K562 (cell line): ENCODE data around the gene PRAME. TPM values are rescaled to one million over a fixed set of nuclear protein-coding genes. Genes with fewer than 3 reads are reported as not detected.

Experiments used
- ATAC-seq: fragments of 200-7000 bp; cut with Tn5 transposase; 3 replicates; pipeline ENCODE4 v1.9.1; 2020; ENCODE audit warnings: moderate library complexity
- BruUV-seq: library from RNA; stranded (reverse); fragments of 400-500 nt; replicated peaks from 2 replicates; lab custom pipeline; 2021; lab: Mats Ljungman, UMichigan
- CTCF ChIA-PET: fragments of 300-600 bp; formaldehyde crosslinking; extraction: SDS; loops from one replicate; lab custom pipeline; 2021; ENCODE audit warnings: low intra/inter-chr PET ratio; lab: Yijun Ruan, JAX
- POLR2A ChIA-PET: fragments of 300-600, 350-650 bp; sonication (Branson Sonifier 250); formaldehyde crosslinking; extraction: SDS; loops from one replicate; lab custom pipeline; 2021; ENCODE audit warnings: antibody characterized with exemption, inconsistent platforms; lab: Yijun Ruan, JAX
- DNase-seq, 4 experiments: peaks; one replicate each; pipeline versions ENCODE4 v3.0.0 to v3.0.0-alpha.2; 2011 to 2018; ENCODE audit warnings: low spot score in 3 of 4, mixed read lengths in 3 of 4; ENCODE audit errors: extremely low read depth in 1 of 4
- FAIRE-seq: peaks from 2 replicates; lab custom pipeline; 2011; peaks lifted over from hg19 to GRCh38; lab: Jason Lieb, UNC
- H2AFZ ChIP-seq: 2 replicates; pipeline ENCODE4 v1.6.0; 2011; ENCODE audit warnings: low read depth, low read length, control low read depth, inconsistent platforms
- H3K27ac ChIP-seq: fragments of 200-600 bp; 3 replicates; pipeline ENCODE4 v1.8.0; 2011; ENCODE audit warnings: low read depth, mild to moderate bottlenecking, control low read depth, inconsistent platforms, low read length, moderate library complexity, mixed read lengths; ENCODE audit errors: extremely low read depth
- H3K27me3 ChIP-seq, 2 experiments: fragments of 300-600 bp in 1 of 2; 2 replicates in 1 of 2; 3 replicates in 1 of 2; pipeline versions ENCODE4 v1.6.0 to v1.8.0; 2011; ENCODE audit warnings: inconsistent platforms in 2 of 2, low read length in 2 of 2, mild to moderate bottlenecking in 1 of 2, mixed read lengths in 1 of 2, moderate library complexity in 1 of 2; ENCODE audit not compliant: control insufficient read depth in 2 of 2, insufficient read depth in 2 of 2
- H3K36me3 ChIP-seq: fragments of 300-600 bp; 3 replicates; pipeline ENCODE4 v1.8.0; 2011; ENCODE audit warnings: mild to moderate bottlenecking, low read length, inconsistent platforms; ENCODE audit not compliant: control insufficient read depth, insufficient read depth
- H3K4me1 ChIP-seq, 2 experiments: fragments of 200-600 bp in 1 of 2; replicated peaks in 1 of 2; 2 replicates in 1 of 2; 3 replicates in 1 of 2; pipeline versions ENCODE4 v1.5.1 to v1.8.0; 2011; ENCODE audit warnings: inconsistent platforms in 2 of 2, low read length in 2 of 2, mild to moderate bottlenecking in 1 of 2, mixed read lengths in 1 of 2, moderate library complexity in 1 of 2; ENCODE audit not compliant: control insufficient read depth in 2 of 2, insufficient read depth in 2 of 2
- H3K4me2 ChIP-seq: 2 replicates; pipeline ENCODE4 v1.6.1; 2011; ENCODE audit warnings: low read length, control low read depth, inconsistent platforms, mixed read lengths; ENCODE audit not compliant: insufficient read depth
- H3K4me3 ChIP-seq: fragments of 200-600 bp; sonication (generic), shearing (Covaris generic); 2 replicates; pipeline ENCODE4 v1.5.1; 2016; ENCODE audit warnings: control low read depth, inconsistent platforms
- H3K79me2 ChIP-seq: fragments of 200-600 bp; 3 replicates; pipeline ENCODE4 v1.8.0; 2011; ENCODE audit warnings: low read length, inconsistent platforms; ENCODE audit not compliant: control insufficient read depth, insufficient read depth
- H3K9ac ChIP-seq, 2 experiments: 2 replicates each; pipeline versions ENCODE4 v1.6.0 to v1.6.1; 2011; ENCODE audit warnings: low read depth in 2 of 2, low read length in 2 of 2, control low read depth in 1 of 2, inconsistent platforms in 1 of 2, mild to moderate bottlenecking in 1 of 2, mixed read lengths in 1 of 2; ENCODE audit not compliant: insufficient read depth in 1 of 2
- H3K9me1 ChIP-seq: one replicate; pipeline ENCODE4 v1.6.0; 2011; ENCODE audit warnings: inconsistent platforms, mild to moderate bottlenecking, low read length, moderate library complexity; ENCODE audit not compliant: control insufficient read depth, insufficient read depth
- H3K9me3 ChIP-seq: replicated peaks from 2 replicates; pipeline ENCODE4 v1.5.1; 2011; ENCODE audit warnings: low read depth, low read length, inconsistent platforms; ENCODE audit not compliant: control insufficient read depth, insufficient read depth
- H4K20me1 ChIP-seq: replicated peaks from 2 replicates; pipeline ENCODE4 v1.6.1; 2011; ENCODE audit warnings: low read length, inconsistent platforms, mixed read lengths; ENCODE audit not compliant: control insufficient read depth, insufficient read depth
- EGR1 ChIP-seq: fragments of 450-650 bp; conservative IDR thresholded peaks from 2 replicates; pipeline ENCODE4 v1.6.1; 2017; ENCODE audit warnings: mild to moderate bottlenecking
- FOXP1 ChIP-seq: sonication (generic); formaldehyde crosslinking; IDR thresholded peaks from 2 replicates; pipeline ENCODE4 v1.8.0; 2022; ENCODE audit warnings: mild to moderate bottlenecking, missing genetic modification reagents
- JUN ChIP-seq, 2 experiments: sonication (generic) in 1 of 2; formaldehyde crosslinking in 1 of 2; IDR thresholded peaks; 2 replicates each; pipeline versions ENCODE4 v1.6.1 to v1.8.0; 2012 to 2022; ENCODE audit warnings: borderline replicate concordance in 2 of 2, mild to moderate bottlenecking in 2 of 2, improper control_type of control experiment in 1 of 2, low read depth in 1 of 2, low read length in 1 of 2, missing genetic modification reagents in 1 of 2
- MYBL2 ChIP-seq, 2 experiments: fragments of 450-650 bp in 1 of 2; sonication (generic) in 1 of 2; formaldehyde crosslinking in 1 of 2; IDR thresholded peaks; 2 replicates each; pipeline versions ENCODE4 v1.6.1 to v1.8.1; 2017 to 2022; ENCODE audit warnings: borderline replicate concordance in 1 of 2, inconsistent platforms in 1 of 2, low read depth in 1 of 2, mild to moderate bottlenecking in 1 of 2, missing genetic modification reagents in 1 of 2, moderate library complexity in 1 of 2
- NFIC ChIP-seq: fragments of 450-650 bp; IDR thresholded peaks from 2 replicates; pipeline ENCODE4 v1.6.1; 2017; ENCODE audit warnings: mild to moderate bottlenecking, inconsistent platforms
- POLR2H ChIP-seq: IDR thresholded peaks from 2 replicates; pipeline ENCODE4 v1.6.1; 2016; ENCODE audit warnings: missing genetic modification characterization, low read depth, mild to moderate bottlenecking, control low read depth, missing compliant biosample characterization, moderate library complexity
- TBP ChIP-seq: optimal IDR thresholded peaks from 2 replicates; pipeline ENCODE3; 2011; ENCODE audit warnings: low read depth, low read length, improper control_type of control experiment
- WHSC1 ChIP-seq: IDR thresholded peaks from one replicate; pipeline ENCODE4 v1.6.1; 2012; ENCODE audit warnings: low read length, control low read depth, inconsistent platforms
- ZNF143 ChIP-seq: sonication (generic); formaldehyde crosslinking; IDR thresholded peaks from 2 replicates; pipeline ENCODE4 v1.9.0; 2022; ENCODE audit warnings: mild to moderate bottlenecking, missing genetic modification reagents
- ZNF395 ChIP-seq: fragments of 200-800 bp; sonication (Bioruptor generic); IDR thresholded peaks from 2 replicates; pipeline ENCODE4 v1.6.1; 2017; ENCODE audit warnings: missing genetic modification characterization, missing compliant biosample characterization
- ZNF507 ChIP-seq: conservative IDR thresholded peaks from 2 replicates; pipeline ENCODE4 v1.6.1; 2017; ENCODE audit warnings: missing genetic modification characterization, missing compliant biosample characterization
- WGBS: fragments of 100-300 bp; shearing (Covaris generic); methylation state at CpG from one replicate; pipeline ENCODE4 v1.1.6; 2016; ENCODE audit warnings: low coverage, mixed read lengths; ENCODE audit not compliant: insufficient coverage; ENCODE audit errors: missing lambda C conversion rate; 5-methylcytosine and 5-hydroxymethylcytosine counted together
- in situ Hi-C: fragments of 300-500 bp; cut with MboI; formaldehyde crosslinking; loops from 4 replicates; pipeline ENCODE4 v1.15.0; 2018; ENCODE audit warnings: inconsistent platforms, mixed read lengths
- intact Hi-C: fragments of 100-400 bp; cut with micrococcal nuclease; formaldehyde crosslinking; loops from 2 replicates; pipeline ENCODE4 v1.14.2; 2022
- polyA plus RNA-seq, 8 experiments: library from polyadenylated mRNA; depleted of rRNA in 4 of 8; stranded (reverse) in 5 of 8; unstranded in 3 of 8; fragments of >200 nt; fragmentation: Nextera tagmentation in 2 of 8; fragmentation: Illumina TruSeq in 1 of 8; extraction: Ambion mirVana in 2 of 8; extraction: Trizol in 1 of 8; gene quantifications; 2 replicates each; pipeline versions ENCODE4 v1.2.1 to v1.2.3, GENCODE V29; 2011 to 2014; ENCODE audit warnings: inconsistent platforms in 1 of 8, missing spikeins in 1 of 8
- total RNA-seq, 7 experiments: library from RNA; depleted of rRNA in 6 of 7; stranded (reverse); fragments of >200 nt in 6 of 7; fragmentation: Illumina TruSeq in 2 of 7; extraction: Trizol in 2 of 7; gene quantifications; 2 replicates each; pipeline versions ENCODE4 v1.2.1 to v1.2.3, GENCODE V29; 2011 to 2021; ENCODE audit warnings: low replicate concordance in 1 of 7
- TF ChIP-seq, protein P1 (sequence below): fragments of 250-450 bp; sonication (Bioruptor Pico); IDR thresholded peaks from 2 replicates; pipeline ENCODE4 v1.4.0; 2020; ENCODE audit warnings: mild to moderate bottlenecking, moderate library complexity
- TF ChIP-seq, protein P2 (sequence below): IDR thresholded peaks from 3 replicates; pipeline ENCODE4 v1.6.1; 2011; ENCODE audit warnings: borderline replicate concordance, mild to moderate bottlenecking; ENCODE audit not compliant: insufficient read length, insufficient read depth

The PRAME gene
- total and polyA plus RNA-seq, 9 of the 15 experiments (the other 6 are each of a cell fraction or from before 2014, with no cell fraction given) = 662 to 2,141 (median 1,142) TPM

GRCh38 chr22:22579869-22580604, 21.0 kb upstream of the PRAME start (continued):
- TF ChIP-seq, protein P1, sequence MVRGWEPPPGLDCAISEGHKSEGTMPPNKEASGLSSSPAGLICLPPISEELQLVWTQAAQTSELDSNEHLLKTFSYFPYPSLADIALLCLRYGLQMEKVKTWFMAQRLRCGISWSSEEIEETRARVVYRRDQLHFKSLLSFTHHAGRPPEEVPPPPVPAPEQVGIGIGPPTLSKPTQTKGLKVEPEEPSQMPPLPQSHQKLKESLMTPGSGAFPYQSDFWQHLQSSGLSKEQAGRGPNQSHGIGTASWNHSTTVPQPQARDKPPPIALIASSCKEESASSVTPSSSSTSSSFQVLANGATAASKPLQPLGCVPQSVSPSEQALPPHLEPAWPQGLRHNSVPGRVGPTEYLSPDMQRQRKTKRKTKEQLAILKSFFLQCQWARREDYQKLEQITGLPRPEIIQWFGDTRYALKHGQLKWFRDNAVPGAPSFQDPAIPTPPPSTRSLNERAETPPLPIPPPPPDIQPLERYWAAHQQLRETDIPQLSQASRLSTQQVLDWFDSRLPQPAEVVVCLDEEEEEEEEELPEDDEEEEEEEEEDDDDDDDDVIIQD (CRISPR knock-in tag) = 0 out of 2 replicates have a peak, but pooled peaks have one; percentile 26

DNA sequence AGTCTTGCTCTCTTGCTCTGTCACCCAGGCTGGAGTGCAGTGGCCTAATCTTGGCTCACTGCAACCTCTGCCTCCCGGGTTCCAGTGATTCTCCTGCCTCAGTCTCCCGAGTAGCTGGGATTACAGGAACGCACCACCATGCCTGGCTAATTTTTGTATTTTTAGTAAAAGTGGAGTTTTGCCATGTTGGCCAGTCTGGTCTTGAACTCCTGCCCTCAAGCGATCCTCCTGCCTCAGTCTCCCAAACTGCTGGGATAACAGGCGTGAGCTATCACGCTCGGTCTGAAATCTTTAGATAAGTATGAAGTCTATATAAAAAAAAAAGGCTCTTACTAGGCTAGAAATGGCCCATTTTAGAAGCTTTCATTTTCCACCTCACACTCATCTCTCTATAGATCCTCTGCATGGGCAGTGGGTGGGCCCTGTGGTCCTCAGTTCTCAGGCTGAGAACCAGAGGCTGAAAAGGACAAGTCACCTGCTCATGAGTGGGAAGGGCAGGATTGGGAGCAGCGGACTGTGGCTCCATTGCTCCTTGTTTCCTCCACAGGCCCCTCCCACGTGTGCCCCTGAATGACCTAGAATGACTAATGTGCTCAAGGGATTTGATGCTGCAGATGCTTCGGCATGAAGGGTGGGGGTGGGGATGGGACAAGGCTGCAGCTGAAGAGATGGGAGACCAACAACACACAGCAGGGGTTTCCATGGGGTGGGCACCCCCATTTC, 19.8 kb upstream of the PRAME start:
- in situ Hi-C loops = no loop called here
- DNase-seq (peak; percentile 77 to 85 (median 81)), ATAC-seq (peak; percentile 39), FAIRE-seq (peak; percentile 32)
- BruUV-seq = no TSS peak
- no peak overlapping the region for H2AFZ ChIP-seq
- peak overlapping the region in 1 of 2 experiments; percentile 12; a peak in 1 of 4 replicates for H3K9ac ChIP-seq
- peaks cover 44 to 49% of the 10 kb centered on the region in 2 experiments for H3K27me3 ChIP-seq
- H3K9me3 ChIP-seq = no peaks in the 10 kb centered on the region
- H3K4me1 ChIP-seq = peaks cover 0 to 14% of the 10 kb centered on the region in 2 experiments; a peak in 3 of 5 replicates
- 10% methylated on average over 10 of the region's 10 CpGs for WGBS
- H3K4me2 ChIP-seq = no peak overlapping the region
- no peak overlapping the region for H3K27ac ChIP-seq
- H3K79me2 ChIP-seq = no peaks in the 10 kb centered on the region
- ChIA-PET CTCF (interaction anchor here (0.7 to 6.0 kb wide), 4 partner anchors 8 to 606 kb away, joined by 3 to 58 read pairs (median 4); no protein-coding TSS in a partner anchor), POLR2A (interaction anchor here (0.5 to 4.6 kb wide), 12 partner anchors 9 to 135 kb away, joined by 3 to 74 read pairs (median 4); partner anchors contain the start of genes PRAME and ZNF280A)
- H3K4me3 ChIP-seq = no peak overlapping the region
- no peaks in the 10 kb centered on the region for H3K9me1 ChIP-seq
- intact Hi-C loops = loop anchor here (5.0 kb wide), 1 partner anchor 372 kb away; no protein-coding TSS in a partner anchor
- no peaks in the 10 kb centered on the region for H3K36me3 ChIP-seq
- 0 out of 2 replicates have a peak, but pooled peaks cover 8% of the 10 kb centered on the region for H4K20me1 ChIP-seq
- TF ChIP-seq EGR1 = no peak
- 0 out of 2 replicates have a peak, but pooled peaks have one; percentile 43 for TF ChIP-seq FOXP1 (CRISPR knock-in tag)
- TF ChIP-seq JUN (IDR thresholded peaks at IDR 0.05; ENCODE audit: borderline replicate concordance, low read depth, low read length) = peak; percentile 92
- no peak for TF ChIP-seq JUN (CRISPR knock-in tag; IDR thresholded peaks at IDR 0.05; ENCODE audit: borderline replicate concordance)
- TF ChIP-seq MYBL2 (IDR thresholded peaks at IDR 0.05; ENCODE audit: low read depth) = no peak
- TF ChIP-seq MYBL2 (CRISPR knock-in tag; IDR thresholded peaks at IDR 0.05; ENCODE audit: borderline replicate concordance) = no peak
- TF ChIP-seq, protein P2, sequence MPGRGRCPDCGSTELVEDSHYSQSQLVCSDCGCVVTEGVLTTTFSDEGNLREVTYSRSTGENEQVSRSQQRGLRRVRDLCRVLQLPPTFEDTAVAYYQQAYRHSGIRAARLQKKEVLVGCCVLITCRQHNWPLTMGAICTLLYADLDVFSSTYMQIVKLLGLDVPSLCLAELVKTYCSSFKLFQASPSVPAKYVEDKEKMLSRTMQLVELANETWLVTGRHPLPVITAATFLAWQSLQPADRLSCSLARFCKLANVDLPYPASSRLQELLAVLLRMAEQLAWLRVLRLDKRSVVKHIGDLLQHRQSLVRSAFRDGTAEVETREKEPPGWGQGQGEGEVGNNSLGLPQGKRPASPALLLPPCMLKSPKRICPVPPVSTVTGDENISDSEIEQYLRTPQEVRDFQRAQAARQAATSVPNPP = no peak
- no peak for TF ChIP-seq TBP
- no peak for TF ChIP-seq ZNF395
- TF ChIP-seq NFIC = no peak
- TF ChIP-seq POLR2H (tag) = no peak
- TF ChIP-seq WHSC1 = no peak
- TF ChIP-seq ZNF507 (tag) = no peak
- TF ChIP-seq ZNF143 (CRISPR knock-in tag) = no peak
